Prostate gland (tissue), 2 donors: ENCODE measurements around the gene CD46. TPM values are rescaled to one million over a fixed set of nuclear protein-coding genes. Genes with fewer than 3 reads are reported as not detected.
"Not testable (repeated sequence)": the region's sequence is repeated elsewhere in the genome, so short reads cannot be mapped to it uniquely, and the experiment has no call there.

ENCODE experiments used
- DNase-seq: peaks from one replicate; pipeline ENCODE4 v3.0.0-alpha.2; 2019; ENCODE audit warnings: low spot score
- H3K27ac ChIP-seq, 2 donors: fragments of 200-600 bp; sonication (generic); 2 replicates each; pipeline ENCODE4 v1.5.1; 2017 to 2019
- H3K27me3 ChIP-seq: fragments of 200-600 bp; sonication (generic); replicated peaks from 2 replicates; pipeline ENCODE4 v1.5.1; 2019; ENCODE audit not compliant: insufficient read depth
- H3K36me3 ChIP-seq, 2 donors: fragments of 200-600 bp; sonication (generic); 1 replicate in 1 of 2; 2 replicates in 1 of 2; pipeline versions ENCODE4 v1.5.1 to v1.8.1; 2017 to 2019
- H3K4me1 ChIP-seq: fragments of 200-600 bp; sonication (generic); replicated peaks from 2 replicates; pipeline ENCODE4 v1.5.1; 2019
- H3K4me3 ChIP-seq, 2 donors: fragments of 200-600 bp; sonication (generic); 2 replicates each; pipeline ENCODE4 v1.5.1; 2017 to 2019
- H3K9me3 ChIP-seq: fragments of 200-600 bp; sonication (generic); 2 replicates; pipeline ENCODE4 v1.5.1; 2017
- CTCF ChIP-seq, 4 experiments: fragments of 200-600 bp in 2 of 4; fragments of 450-650 bp in 2 of 4; sonication (generic) in 2 of 4; IDR thresholded peaks; 1 replicate in 3 of 4; 2 replicates in 1 of 4; pipeline ENCODE4 v1.5.1; 2016 to 2019; ENCODE audit warnings: antibody characterized with exemption in 4 of 4, mild to moderate bottlenecking in 2 of 4, moderate library complexity in 2 of 4
- POLR2A ChIP-seq: fragments of 450-650 bp; IDR thresholded peaks from one replicate; pipeline ENCODE4 v1.6.1; 2016; ENCODE audit warnings: antibody characterized with exemption, mild to moderate bottlenecking
- POLR2AphosphoS5 ChIP-seq: sonication (generic); formaldehyde crosslinking; IDR thresholded peaks from one replicate; pipeline ENCODE4 v1.6.1; 2017; ENCODE audit warnings: antibody characterized with exemption
- WGBS: methylation state at CpG from one replicate; pipeline ENCODE4 v1.1.5; 2018; 5-methylcytosine and 5-hydroxymethylcytosine counted together
- intact Hi-C: fragments of 100-400 bp; cut with DNase I; formaldehyde crosslinking; loops from one replicate; pipeline ENCODE4 v1.14.2; 2022
- total RNA-seq, 2 donors: library from RNA; depleted of rRNA; stranded (reverse); fragments of >200 nt; gene quantifications; one replicate each; pipeline ENCODE4 v1.1.0, GENCODE V29; 2016

CD46 gene
- total RNA-seq, 2 donors from 2014 or later = 173 to 327 TPM

DNA sequence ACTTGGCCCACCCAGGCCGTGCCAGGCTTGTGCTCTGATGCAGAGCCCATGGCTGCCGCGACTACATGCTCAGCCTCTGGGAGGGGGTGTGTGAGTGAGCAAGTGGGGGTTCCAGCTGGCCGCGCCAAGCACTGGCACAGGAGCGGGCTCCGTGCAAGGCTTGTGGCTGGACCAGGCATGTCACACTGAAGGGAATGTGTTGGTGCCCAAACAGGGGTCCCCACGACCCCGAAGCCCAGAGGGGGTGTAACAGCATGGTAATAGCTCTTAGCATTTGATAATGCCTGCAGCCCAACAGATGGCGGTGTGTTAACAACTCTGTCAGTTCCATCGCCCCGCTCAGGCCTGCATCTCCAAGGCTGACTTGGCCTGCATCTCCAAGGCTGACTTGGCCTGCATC lies 38.3 kb upstream of the CD46 start:
- Histone ChIP-seq H3K4me3 (no peak overlapping the region), H3K27me3 (no peaks in the 10 kb centered on the region), H3K9me3 (no peaks in the 10 kb centered on the region), H3K4me1 (no peaks in the 10 kb centered on the region), H3K36me3 (no peaks in the 10 kb centered on the region), H3K27ac (no peak overlapping the region)
- intact Hi-C loops = no loop called here
- DNase-seq = no peak
- WGBS = 98% methylated on average over 12 of the region's 12 CpGs
- TF ChIP-seq POLR2A (no peak), CTCF (IDR thresholded peaks at IDR 0.05) (no peak), POLR2AphosphoS5 (no peak)

GRCh38 chr1:207719234-207719633 lies 32.6 kb upstream of the CD46 start:
- Histone ChIP-seq H3K36me3 (no peaks in the 10 kb centered on the region), H3K4me1 (no peaks in the 10 kb centered on the region), H3K9me3 (no peaks in the 10 kb centered on the region), H3K27ac (no peak overlapping the region), H3K4me3 (no peak overlapping the region), H3K27me3 (no peaks in the 10 kb centered on the region)
- TF ChIP-seq POLR2AphosphoS5 (no peak), POLR2A (no peak), CTCF (IDR thresholded peaks at IDR 0.05) (no peak)
- DNase-seq = no peak
- intact Hi-C loops = no loop called here
- WGBS = 78% methylated on average over 2 of the region's 2 CpGs

GRCh38 chr1:207728200-207728858 lies 23.5 kb upstream of the CD46 start:
- H3K9me3 ChIP-seq, H3K27me3 ChIP-seq, H3K36me3 ChIP-seq, H3K4me1 ChIP-seq, intact Hi-C loops, H3K4me3 ChIP-seq, H3K27ac ChIP-seq, DNase-seq: not testable (repeated sequence)
- 84% methylated on average over 4 of the region's 4 CpGs for WGBS

GRCh38 chr1:207737503-207738157 lies 14.2 kb upstream of the CD46 start:
- H3K4me3 ChIP-seq, H3K4me1 ChIP-seq, H3K36me3 ChIP-seq, intact Hi-C loops, H3K27me3 ChIP-seq, DNase-seq, H3K27ac ChIP-seq, H3K9me3 ChIP-seq: not testable (repeated sequence)
- WGBS = 59% methylated on average over 8 of the region's 8 CpGs

DNA sequence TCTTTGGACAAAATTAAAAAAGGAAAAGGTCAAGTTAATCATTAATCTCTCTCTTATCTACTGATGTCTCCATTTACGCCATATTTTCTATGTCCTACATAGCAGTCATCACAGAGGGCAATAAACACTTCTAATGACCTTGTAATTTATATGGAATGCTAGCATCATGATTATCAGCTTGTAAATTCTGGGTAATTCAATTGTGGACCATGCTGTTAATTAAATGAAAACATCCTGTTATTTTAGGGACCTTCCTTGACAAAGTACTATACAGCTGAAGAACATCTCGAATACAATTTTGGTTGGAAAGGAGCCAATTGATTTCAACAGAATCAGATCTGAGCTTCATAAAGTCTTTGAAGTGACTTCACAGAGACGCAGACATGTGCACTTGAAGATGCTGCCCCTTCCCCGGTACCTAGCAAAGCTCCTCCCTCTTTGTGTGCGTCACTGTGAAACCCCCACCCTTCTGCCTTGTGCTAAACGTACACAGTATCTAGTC lies 13.6 kb upstream of the CD46 start:
- 21% methylated on average over 6 of the region's 6 CpGs for WGBS
- intact Hi-C loops = not testable (repeated sequence)

DNA sequence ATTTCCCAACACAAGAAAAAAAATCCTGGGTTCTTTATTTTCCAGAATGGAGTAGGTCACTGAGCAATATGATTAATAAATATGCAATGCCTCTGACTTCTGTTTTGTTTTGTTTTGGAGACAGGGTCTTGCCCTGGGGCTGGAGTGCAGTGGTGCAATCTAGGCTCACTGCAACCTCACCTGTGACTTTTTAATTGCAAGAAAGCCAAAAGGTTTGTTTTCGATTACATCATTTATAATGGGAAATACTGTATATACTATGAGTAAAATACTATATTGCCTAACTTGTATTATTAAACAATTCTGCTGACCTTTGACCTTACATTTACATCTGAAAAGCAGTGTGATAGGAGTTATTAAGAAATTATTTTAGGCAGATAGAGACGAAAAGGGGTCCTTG lies 11.6 kb upstream of the CD46 start:
- Histone ChIP-seq H3K36me3 (no peaks in the 10 kb centered on the region), H3K27ac (no peak overlapping the region), H3K4me3 (no peak overlapping the region), H3K27me3 (no peaks in the 10 kb centered on the region), H3K4me1 (no peaks in the 10 kb centered on the region), H3K9me3 (no peaks in the 10 kb centered on the region)
- 87% methylated on average over 2 of the region's 2 CpGs for WGBS
- no peak for DNase-seq
- TF ChIP-seq POLR2AphosphoS5 (no peak), CTCF (IDR thresholded peaks at IDR 0.05) (no peak), POLR2A (no peak)
- intact Hi-C loops = no loop called here

More for the DNA sequence above, 13.6 kb upstream of the CD46 start:
- DNase-seq, H3K27me3 ChIP-seq, H3K4me3 ChIP-seq, H3K36me3 ChIP-seq, H3K27ac ChIP-seq, H3K9me3 ChIP-seq, H3K4me1 ChIP-seq: not testable (repeated sequence)
